NCI-H2107 (cell line): ENCODE results near the gene SPNS1.

Experiments used
- DNase-seq: peaks from one replicate; lab custom pipeline; 2025; lab: John Stamatoyannopoulos, UW

SPNS1 gene

DNA sequence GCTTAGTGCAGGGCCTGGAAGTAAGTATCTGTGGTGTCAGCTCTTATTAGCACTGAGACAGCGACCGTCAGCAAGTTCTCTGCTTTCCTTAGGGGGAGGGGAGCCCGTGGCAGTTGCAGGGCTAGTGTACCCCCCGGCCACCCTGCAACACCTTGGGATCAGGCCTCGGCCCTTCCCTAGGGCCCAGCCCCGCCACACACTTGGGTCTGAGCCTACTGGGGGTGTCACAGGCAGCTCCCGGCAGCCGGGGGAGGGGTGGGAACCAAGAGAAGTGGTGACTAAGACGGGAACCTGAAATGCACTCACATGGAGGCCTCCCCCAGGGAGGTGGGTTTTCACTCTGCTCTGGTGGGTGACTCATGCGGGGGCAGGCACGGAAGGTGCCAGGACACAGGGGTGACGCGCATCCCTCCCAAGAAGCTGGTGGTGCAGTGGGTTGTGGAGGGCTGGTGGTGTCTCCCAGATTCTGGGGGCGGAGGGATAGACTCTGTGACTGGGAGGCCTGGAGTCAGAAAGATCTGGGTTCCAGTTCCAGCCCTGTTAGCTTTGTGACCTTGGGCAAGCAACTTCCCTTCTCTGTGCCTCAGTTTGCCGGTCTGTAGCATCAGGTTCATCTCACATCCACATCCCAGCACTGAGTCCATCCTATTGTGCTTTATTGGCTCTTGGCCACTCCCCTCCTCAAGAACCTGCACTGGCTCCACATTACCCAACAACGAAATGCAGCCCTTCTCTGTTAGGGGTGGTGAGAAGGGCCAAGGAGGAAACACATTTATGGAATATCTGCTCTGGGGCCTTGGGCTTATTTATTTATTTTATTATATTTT is 54.8 kb downstream of the SPNS1 start:
- DNase-seq = no peak

DNA sequence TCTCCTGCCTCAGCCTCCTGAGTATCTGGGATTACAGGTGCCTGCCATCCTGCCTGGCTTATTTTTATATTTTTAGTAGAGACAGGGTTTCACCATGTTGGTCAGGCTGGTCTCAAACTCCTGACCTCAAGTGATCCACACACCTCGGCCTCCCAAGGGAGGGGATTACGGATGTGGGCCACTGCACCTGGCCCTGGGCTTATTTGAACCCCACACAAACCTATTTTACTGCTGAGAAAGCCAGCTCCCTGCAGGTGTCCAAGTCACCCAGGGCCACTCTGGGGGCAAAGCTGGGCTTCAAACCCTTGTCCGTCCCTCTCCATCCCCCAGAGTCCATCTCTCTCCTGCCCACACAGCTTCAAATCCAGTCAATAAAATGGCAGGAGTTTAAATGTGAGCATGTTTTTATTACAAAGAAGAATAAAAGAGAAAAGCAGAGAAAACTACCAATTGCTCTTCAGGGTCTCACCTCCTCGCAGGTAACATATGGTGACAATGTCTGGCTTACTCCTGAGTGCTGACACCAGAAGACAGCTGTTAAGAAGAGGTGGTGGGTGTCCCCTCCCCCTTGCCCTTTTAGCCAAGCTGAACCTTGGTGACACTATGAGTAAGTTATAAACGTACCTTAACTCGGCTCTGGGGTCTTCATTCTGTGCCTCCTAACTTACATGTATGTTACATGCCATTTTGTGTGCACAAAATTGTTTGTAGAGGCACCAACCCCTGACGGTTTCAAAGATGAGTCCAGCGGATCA is 55.7 kb downstream of the SPNS1 start:
- no peak for DNase-seq
